Astrocyte (in vitro differentiated cells and primary cell): ENCODE data around the gene XIRP1.

Experiments used
- EZH2 ChIP-seq: IDR thresholded peaks from 2 replicates; pipeline ENCODE4 v1.6.1; 2012; ENCODE audit warnings: mild to moderate bottlenecking, low read length, inconsistent platforms; ENCODE audit not compliant: insufficient read depth
- TF ChIP-seq, protein P1 (sequence below): IDR thresholded peaks from 2 replicates; pipeline ENCODE4 v1.5.1; 2011; ENCODE audit warnings: low read depth, mild to moderate bottlenecking, inconsistent platforms, low read length, moderate library complexity; ENCODE audit not compliant: insufficient read depth

DNA sequence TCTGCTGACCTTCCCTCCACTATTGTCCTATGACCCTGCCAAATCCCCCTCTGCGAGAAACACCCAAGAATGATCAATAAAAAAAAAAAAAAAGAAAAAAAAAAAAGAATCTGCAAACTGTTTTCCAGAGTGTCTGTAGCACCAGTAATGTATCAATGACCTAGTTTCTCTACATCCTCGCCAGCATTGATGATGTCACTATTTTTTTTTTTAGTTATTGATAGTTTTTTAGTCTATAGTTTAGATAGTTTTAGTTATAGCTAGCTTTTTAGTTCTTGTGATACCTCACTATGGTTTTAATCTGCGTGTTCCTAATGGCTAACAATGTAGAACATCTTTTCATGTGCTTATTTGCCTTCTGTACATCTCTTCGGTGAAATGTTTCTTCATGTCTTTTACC, 36.1 kb upstream of the XIRP1 start:
- TF ChIP-seq, protein P1, sequence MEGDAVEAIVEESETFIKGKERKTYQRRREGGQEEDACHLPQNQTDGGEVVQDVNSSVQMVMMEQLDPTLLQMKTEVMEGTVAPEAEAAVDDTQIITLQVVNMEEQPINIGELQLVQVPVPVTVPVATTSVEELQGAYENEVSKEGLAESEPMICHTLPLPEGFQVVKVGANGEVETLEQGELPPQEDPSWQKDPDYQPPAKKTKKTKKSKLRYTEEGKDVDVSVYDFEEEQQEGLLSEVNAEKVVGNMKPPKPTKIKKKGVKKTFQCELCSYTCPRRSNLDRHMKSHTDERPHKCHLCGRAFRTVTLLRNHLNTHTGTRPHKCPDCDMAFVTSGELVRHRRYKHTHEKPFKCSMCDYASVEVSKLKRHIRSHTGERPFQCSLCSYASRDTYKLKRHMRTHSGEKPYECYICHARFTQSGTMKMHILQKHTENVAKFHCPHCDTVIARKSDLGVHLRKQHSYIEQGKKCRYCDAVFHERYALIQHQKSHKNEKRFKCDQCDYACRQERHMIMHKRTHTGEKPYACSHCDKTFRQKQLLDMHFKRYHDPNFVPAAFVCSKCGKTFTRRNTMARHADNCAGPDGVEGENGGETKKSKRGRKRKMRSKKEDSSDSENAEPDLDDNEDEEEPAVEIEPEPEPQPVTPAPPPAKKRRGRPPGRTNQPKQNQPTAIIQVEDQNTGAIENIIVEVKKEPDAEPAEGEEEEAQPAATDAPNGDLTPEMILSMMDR = no peak
- TF ChIP-seq EZH2 = no peak
